Vagina (tissue), 2 donors: ENCODE results near the gene HASPIN. TPM values are rescaled to one million over a fixed set of nuclear protein-coding genes. Genes with fewer than 3 reads are reported as not detected.
A peak's percentile ranks its signal among the peaks of the same experiment; 100 is the strongest.
"Not testable (repeated sequence)": the region's sequence is repeated elsewhere in the genome, so short reads cannot be mapped to it uniquely, and the experiment has no call there.

Experiments
- DNase-seq, 2 donors: peaks; one replicate each; pipeline ENCODE4 v3.0.0-alpha.2; 2017; ENCODE audit errors: extremely low spot score in 2 of 2
- H3K27ac ChIP-seq: fragments of 200-600 bp; sonication (generic); one replicate; pipeline ENCODE4 v1.5.1; 2019
- H3K27me3 ChIP-seq: fragments of 200-600 bp; sonication (generic); one replicate; pipeline ENCODE4 v1.5.1; 2019
- H3K36me3 ChIP-seq, 2 donors: fragments of 200-600 bp; sonication (generic); one replicate each; pipeline ENCODE4 v1.5.1; 2017 to 2019
- H3K4me1 ChIP-seq: fragments of 200-600 bp; sonication (generic); one replicate; pipeline ENCODE4 v1.5.1; 2019
- H3K4me3 ChIP-seq, 2 donors: fragments of 200-600 bp; sonication (generic); 1 replicate in 1 of 2; 2 replicates in 1 of 2; pipeline ENCODE4 v1.5.1; 2016 to 2019
- H3K9me3 ChIP-seq: fragments of 200-600 bp; sonication (generic); one replicate; pipeline ENCODE4 v1.5.1; 2019
- CTCF ChIP-seq, 3 experiments: fragments of 450-650 bp in 2 of 3; fragments of 200-600 bp in 1 of 3; sonication (generic) in 1 of 3; IDR thresholded peaks; one replicate each; pipeline ENCODE4 v1.5.1; 2017 to 2019; ENCODE audit warnings: antibody characterized with exemption in 3 of 3, mild to moderate bottlenecking in 2 of 3, moderate library complexity in 2 of 3
- POLR2A ChIP-seq, 2 donors: fragments of 450-650 bp; IDR thresholded peaks; one replicate each; pipeline ENCODE4 v1.6.1; 2017; ENCODE audit warnings: antibody characterized with exemption in 2 of 2, mild to moderate bottlenecking in 2 of 2, moderate library complexity in 2 of 2
- POLR2AphosphoS5 ChIP-seq, 2 donors: sonication (generic); formaldehyde crosslinking; IDR thresholded peaks; one replicate each; pipeline ENCODE4 v1.9.0; 2017; ENCODE audit warnings: antibody characterized with exemption in 2 of 2, mild to moderate bottlenecking in 2 of 2, low read depth in 1 of 2; ENCODE audit not compliant: insufficient read depth in 1 of 2
- intact Hi-C: fragments of 100-400 bp; cut with DNase I; formaldehyde crosslinking; loops from one replicate; pipeline ENCODE4 v1.15.1; 2023
- total RNA-seq: library from RNA; depleted of rRNA; stranded (reverse); fragments of >200 nt; gene quantifications from one replicate; pipeline ENCODE4 v1.2.3, GENCODE V29; 2016

HASPIN gene
- total RNA-seq, 1 donor from 2014 or later: 0.74 TPM

GRCh38 chr17:3732210-3732621, 8.5 kb downstream of the HASPIN start:
- no peak for DNase-seq
- no peaks in the 10 kb centered on the region for H3K27me3 ChIP-seq
- peaks cover 15% of the 10 kb centered on the region for H3K4me1 ChIP-seq
- no peaks in the 10 kb centered on the region for H3K9me3 ChIP-seq
- intact Hi-C loops: no loop called here
- TF ChIP-seq CTCF (IDR thresholded peaks at IDR 0.05): no peak
- no peak for TF ChIP-seq POLR2A (IDR thresholded peaks at IDR 0.05)
- TF ChIP-seq POLR2AphosphoS5 (IDR thresholded peaks at IDR 0.05; ENCODE audit: insufficient read depth in 1 of 2, low read depth in 1 of 2): no peak
- H3K4me3 ChIP-seq: no peak overlapping the region
- no peaks in the 10 kb centered on the region for H3K36me3 ChIP-seq
- peak overlapping the region; percentile 35 for H3K27ac ChIP-seq

GRCh38 chr17:3734911-3735276, 11.2 kb downstream of the HASPIN start:
- peaks cover 22% of the 10 kb centered on the region for H3K4me1 ChIP-seq
- H3K36me3 ChIP-seq, H3K4me3 ChIP-seq, H3K27ac ChIP-seq, intact Hi-C loops, DNase-seq, H3K9me3 ChIP-seq, H3K27me3 ChIP-seq: not testable (repeated sequence)

GRCh38 chr17:3735515-3735914, 11.8 kb downstream of the HASPIN start:
- Histone ChIP-seq H3K4me1 (peaks cover 22% of the 10 kb centered on the region), H3K27me3 (no peaks in the 10 kb centered on the region), H3K36me3 (no peaks in the 10 kb centered on the region), H3K4me3 (no peak overlapping the region), H3K27ac (no peak overlapping the region), H3K9me3 (no peaks in the 10 kb centered on the region)
- no peak for TF ChIP-seq POLR2A (IDR thresholded peaks at IDR 0.05)
- no peak for TF ChIP-seq CTCF (IDR thresholded peaks at IDR 0.05)
- no peak for TF ChIP-seq POLR2AphosphoS5 (IDR thresholded peaks at IDR 0.05; ENCODE audit: insufficient read depth in 1 of 2, low read depth in 1 of 2)
- no peak for DNase-seq
- intact Hi-C loops: no loop called here

GRCh38 chr17:3738562-3739295, 15.0 kb downstream of the HASPIN start:
- Histone ChIP-seq H3K27ac (no peak overlapping the region), H3K4me3 (peak overlapping the region in 1 of 2 donors; percentile 20), H3K36me3 (no peaks in the 10 kb centered on the region), H3K27me3 (no peaks in the 10 kb centered on the region), H3K4me1 (peaks cover 7% of the 10 kb centered on the region), H3K9me3 (no peaks in the 10 kb centered on the region)
- intact Hi-C loops: no loop called here
- peak in 1 of 2 donors; percentile 54 for TF ChIP-seq POLR2AphosphoS5 (IDR thresholded peaks at IDR 0.05; ENCODE audit: insufficient read depth in 1 of 2, low read depth in 1 of 2)
- no peak for TF ChIP-seq CTCF (IDR thresholded peaks at IDR 0.05)
- DNase-seq: no peak

- Histone ChIP-seq H3K9me3 (no peaks in the 10 kb centered on the region), H3K4me1 (peaks cover 7% of the 10 kb centered on the region), H3K36me3 (no peaks in the 10 kb centered on the region), H3K4me3 (no peak overlapping the region), H3K27ac (no peak overlapping the region), H3K27me3 (no peaks in the 10 kb centered on the region)
- intact Hi-C loops: no loop called here
- DNase-seq: no peak
- TF ChIP-seq CTCF (IDR thresholded peaks at IDR 0.05) (no peak), POLR2AphosphoS5 (IDR thresholded peaks at IDR 0.05; ENCODE audit: insufficient read depth in 1 of 2, low read depth in 1 of 2) (no peak), POLR2A (IDR thresholded peaks at IDR 0.05) (no peak)
Measured at GRCh38 chr17:3739422-3740124, 15.9 kb downstream of the HASPIN start.
